ENCODE results near the gene NPC1. TPM values are rescaled to one million over a fixed set of nuclear protein-coding genes. Genes with fewer than 3 reads are reported as not detected.

Gene NPC1
- total RNA-seq (45.2 and 58.2 TPM in 2 replicates), polyA plus RNA-seq (38.9 and 40.6 TPM in 2 replicates), polyA minus RNA-seq (104 and 109 TPM in 2 replicates), Bru-seq, nascent RNA (percentile 73 among the genes with signal in this experiment), BruChase-seq, experiment 1, labeled RNA remaining after a 6-hour chase (percentile 76 among the genes with signal in this experiment), BruChase-seq, experiment 2, labeled RNA remaining after a 2-hour chase (percentile 71 among the genes with signal in this experiment)
- polyA plus RNA-seq (2011; cell fraction: cytosol; rRNA removed) = 33.1 and 33.7 TPM in 2 replicates
- polyA plus RNA-seq (2011; cell fraction: nucleus; rRNA removed) = 62.0 and 72.7 TPM in 2 replicates
- 27.2 and 39.7 TPM in 2 replicates for polyA plus RNA-seq (2012)
- polyA minus RNA-seq (2011; cell fraction: cytosol; rRNA and poly(A)+ RNA removed) = 82.0 TPM
- 71.9 and 106 TPM in 2 replicates for polyA minus RNA-seq (2011; cell fraction: nucleus; rRNA and poly(A)+ RNA removed)
- long read RNA-seq, full-length matches to known transcripts = 11 of 56 reads
- long read RNA-seq, partial matches to known transcripts = 18 of 56 reads
- long read RNA-seq, other reads (novel, unspliced or antisense) = 27 of 56 reads

DNA sequence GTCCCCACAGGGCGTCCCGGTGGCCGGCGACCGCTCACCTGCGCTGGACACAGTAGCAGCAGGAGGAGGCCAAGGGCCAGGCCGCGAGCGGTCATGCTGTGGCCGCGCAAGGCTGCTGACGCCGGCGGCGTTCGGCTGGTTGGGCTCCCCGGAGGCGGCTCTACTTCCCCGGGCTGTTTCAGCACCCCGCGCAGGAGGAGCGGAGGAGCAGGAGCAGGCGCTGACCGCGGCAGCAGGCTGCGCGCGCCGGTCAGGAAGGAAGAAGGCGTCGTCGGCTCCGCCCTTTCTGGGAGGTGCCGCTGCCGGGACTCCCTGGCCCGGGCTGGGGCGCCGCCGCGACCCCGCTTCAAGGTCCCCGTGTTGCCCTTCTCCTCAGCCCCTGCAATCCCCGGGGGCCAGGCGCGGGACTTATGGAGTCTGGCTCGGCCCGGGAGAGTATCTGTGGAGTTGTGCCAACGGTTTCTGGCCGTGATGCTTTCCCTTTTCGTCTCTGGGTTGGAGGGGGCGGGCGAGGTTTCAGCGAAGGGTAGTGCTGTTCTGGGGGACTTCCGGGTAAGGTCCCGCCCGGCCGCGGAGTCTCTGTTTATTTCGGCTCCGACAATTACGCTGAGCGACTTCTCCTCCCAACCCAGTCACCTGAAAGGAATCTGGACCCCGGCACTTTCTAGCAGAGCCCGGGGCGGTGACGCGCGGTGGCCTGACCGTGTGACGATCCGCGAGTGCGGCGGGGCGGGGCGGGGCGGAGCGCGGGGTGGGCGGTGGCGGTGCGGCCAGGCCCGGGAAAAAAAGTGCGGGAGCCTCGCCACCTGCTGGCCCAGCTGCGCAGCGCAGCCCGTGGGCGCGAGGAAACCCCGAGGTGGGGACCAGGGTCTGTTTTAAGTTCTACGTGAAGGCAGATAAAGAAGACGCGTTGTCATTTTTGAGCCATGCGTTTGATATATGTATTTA, at the start of gene NPC1:
Gene NPC1, minus strand, starts transcription at position 258 of the 948 bp plus-strand sequence. Its CDS starts 163 bp downstream, at position 95.
- DNase-seq (ENCODE audit: low read depth, low spot score) (peak; percentile 91), FAIRE-seq (peak; percentile 81)
- Histone ChIP-seq H3K9ac (replicated peaks; ENCODE audit: extremely low read depth, insufficient read depth, low read length) (peak within 1 kb of the TSS; percentile 100), H3K9me1 (replicated peaks; ENCODE audit: control insufficient read depth, extremely low read depth, insufficient read depth, low read length) (no peaks in the 10 kb centered on the region), H3K4me2 (ENCODE audit: insufficient read depth, low read length) (peak within 1 kb of the TSS; percentile 90), H3K79me2 (ENCODE audit: control insufficient read depth, insufficient read depth, low read length) (peaks cover 45% of the 10 kb centered on the region), H4K20me1 (replicated peaks; ENCODE audit: control insufficient read depth, extremely low read depth, insufficient read depth, low read length) (no peaks in the 10 kb centered on the region), H3K36me3 (ENCODE audit: control insufficient read depth in 2 of 2, extremely low read depth in 1 of 2, insufficient read depth in 2 of 2, low read length in 2 of 2) (no peaks in the 10 kb centered on the region), H2AFZ (ENCODE audit: low read depth, low read length) (peak within 1 kb of the TSS; percentile 92), H3K4me1 (ENCODE audit: control insufficient read depth, extremely low read depth, insufficient read depth, low read length) (peaks cover 18% of the 10 kb centered on the region), H3K9me3 (replicated peaks; ENCODE audit: control insufficient read depth, insufficient read depth, low read length) (no peaks in the 10 kb centered on the region), H3K4me3 (replicated peaks in 1 of 3; ENCODE audit: insufficient read depth in 1 of 3, low read depth in 1 of 3, low read length in 3 of 3) (peak within 1 kb of the TSS; percentile 44 to 76 (median 71)), H3K27ac (ENCODE audit: insufficient read depth, low read depth, low read length) (peak within 1 kb of the TSS; percentile 99), H3K27me3 (ENCODE audit: control insufficient read depth in 2 of 2, insufficient read depth in 2 of 2, low read length in 2 of 2) (no peaks in the 10 kb centered on the region)
- intact Hi-C loops (cut with micrococcal nuclease) (loop anchor here (1.0 kb wide), 1 partner anchor 70 kb away; no protein-coding TSS in a partner anchor), dilution Hi-C loops (cut with MboI; ENCODE audit: extremely low pct_ligation_motif_present, low sequenced_read_pairs) (no loop called here)
- ChIA-PET POLR2A (interaction anchor here (0.8 kb wide), 1 partner anchor 9 kb away, joined by 3 read pairs; no protein-coding TSS in a partner anchor), CTCF (interaction anchor here (0.8 to 2.5 kb wide), 6 partner anchors 13 to 332 kb away, joined by 3 to 10 read pairs (median 3); partner anchors contain the start of gene RMC1)
- BruUV-seq (replicated peaks) = no TSS peak
- TF ChIP-seq, protein P1, sequence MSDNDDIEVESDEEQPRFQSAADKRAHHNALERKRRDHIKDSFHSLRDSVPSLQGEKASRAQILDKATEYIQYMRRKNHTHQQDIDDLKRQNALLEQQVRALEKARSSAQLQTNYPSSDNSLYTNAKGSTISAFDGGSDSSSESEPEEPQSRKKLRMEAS (IDR thresholded peaks at IDR 0.05; ENCODE audit: insufficient read depth, insufficient read length) = no peak
- TF ChIP-seq POLR2AphosphoS5 (IDR thresholded peaks at IDR 0.05; ENCODE audit: insufficient read depth, low read depth, low read length) = peak; percentile 91
- TF ChIP-seq FOS (IDR thresholded peaks at IDR 0.05; ENCODE audit: borderline replicate concordance, insufficient read depth, low read length) = no peak
- TF ChIP-seq JUN (IDR thresholded peaks at IDR 0.05; ENCODE audit: borderline replicate concordance, insufficient read depth, insufficient read length, low read depth) = no peak
- TF ChIP-seq, protein P2, sequence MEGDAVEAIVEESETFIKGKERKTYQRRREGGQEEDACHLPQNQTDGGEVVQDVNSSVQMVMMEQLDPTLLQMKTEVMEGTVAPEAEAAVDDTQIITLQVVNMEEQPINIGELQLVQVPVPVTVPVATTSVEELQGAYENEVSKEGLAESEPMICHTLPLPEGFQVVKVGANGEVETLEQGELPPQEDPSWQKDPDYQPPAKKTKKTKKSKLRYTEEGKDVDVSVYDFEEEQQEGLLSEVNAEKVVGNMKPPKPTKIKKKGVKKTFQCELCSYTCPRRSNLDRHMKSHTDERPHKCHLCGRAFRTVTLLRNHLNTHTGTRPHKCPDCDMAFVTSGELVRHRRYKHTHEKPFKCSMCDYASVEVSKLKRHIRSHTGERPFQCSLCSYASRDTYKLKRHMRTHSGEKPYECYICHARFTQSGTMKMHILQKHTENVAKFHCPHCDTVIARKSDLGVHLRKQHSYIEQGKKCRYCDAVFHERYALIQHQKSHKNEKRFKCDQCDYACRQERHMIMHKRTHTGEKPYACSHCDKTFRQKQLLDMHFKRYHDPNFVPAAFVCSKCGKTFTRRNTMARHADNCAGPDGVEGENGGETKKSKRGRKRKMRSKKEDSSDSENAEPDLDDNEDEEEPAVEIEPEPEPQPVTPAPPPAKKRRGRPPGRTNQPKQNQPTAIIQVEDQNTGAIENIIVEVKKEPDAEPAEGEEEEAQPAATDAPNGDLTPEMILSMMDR (IDR thresholded peaks at IDR 0.05; ENCODE audit: extremely low read depth in 1 of 2, insufficient read depth in 1 of 2, low read depth in 1 of 2, low read length in 2 of 2) = peak; percentile 69 to 87
- TF ChIP-seq POLR2A (IDR thresholded peaks at IDR 0.05; ENCODE audit: low read depth, low read length) = peak; percentile 85

Measured in endothelial cell of umbilical vein (primary cell).